Eye (tissue), 1 donor: Measurements from ENCODE around the gene PRRT1B.

Experiments used
- DNase-seq: peaks from one replicate; pipeline ENCODE4 v3.0.0-alpha.2; 2015

PRRT1B gene

DNA sequence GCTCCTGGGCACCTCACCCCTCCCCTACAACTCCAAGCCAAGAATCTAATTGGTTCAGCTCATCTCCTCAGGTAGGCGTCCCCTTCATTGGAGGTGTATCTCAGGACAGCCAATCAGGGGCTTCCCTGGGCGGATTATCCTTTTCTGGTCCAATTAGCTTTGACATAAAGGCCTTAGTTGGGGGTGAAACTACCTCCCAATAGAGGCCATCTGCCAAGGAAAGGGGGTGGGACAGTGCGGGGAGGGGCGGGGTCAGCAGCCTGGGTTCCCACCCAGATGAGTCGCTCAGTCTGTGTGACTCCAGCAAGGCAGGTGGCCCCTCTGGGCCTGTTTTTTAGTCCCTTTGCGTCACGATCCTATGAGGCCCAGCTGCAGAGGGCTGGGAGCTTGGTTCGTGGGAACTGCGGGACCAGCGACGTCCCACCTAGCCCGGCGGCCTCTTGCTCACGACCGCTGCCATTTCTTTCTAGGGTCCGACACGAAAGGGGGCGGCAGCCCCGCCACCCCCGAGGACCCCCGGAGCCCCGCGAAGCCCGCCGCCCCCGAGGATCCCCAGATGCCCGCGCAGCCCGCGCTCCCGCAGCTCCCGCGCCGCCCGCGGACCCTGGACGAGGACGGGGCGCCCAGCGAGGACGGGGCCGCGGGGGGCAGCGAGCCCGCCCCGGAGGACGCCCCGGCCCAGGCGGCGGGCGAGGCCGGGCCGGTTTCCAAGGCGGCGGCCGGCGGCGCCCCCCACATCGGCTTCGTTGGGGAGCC is 8.9 kb downstream of the PRRT1B start:
- DNase-seq = no peak

DNA sequence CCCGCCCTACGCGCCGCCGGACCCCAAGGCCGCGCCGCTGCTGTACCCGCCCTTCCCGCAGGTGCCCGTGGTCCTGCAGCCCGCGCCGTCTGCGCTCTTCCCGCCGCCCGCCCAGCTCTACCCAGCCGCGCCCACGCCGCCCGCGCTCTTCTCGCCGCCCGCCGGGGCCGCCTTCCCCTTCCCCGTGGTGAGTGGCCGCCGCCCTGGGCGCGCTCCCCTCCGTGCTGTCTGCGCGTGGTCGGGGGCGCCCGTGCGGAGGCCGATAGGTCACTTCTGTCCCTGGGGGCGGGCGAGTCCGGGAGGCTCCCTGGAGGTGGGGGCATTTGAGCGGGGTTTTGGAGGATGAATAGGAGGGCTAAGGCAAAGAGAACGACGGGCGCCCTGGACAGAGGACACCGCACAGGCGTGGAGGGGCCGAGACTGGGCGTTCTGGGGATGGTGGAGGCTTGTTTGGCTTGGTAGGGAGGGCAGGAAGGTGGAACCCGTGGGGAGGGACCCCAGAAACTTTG is 9.6 kb downstream of the PRRT1B start:
- DNase-seq = no peak

DNA sequence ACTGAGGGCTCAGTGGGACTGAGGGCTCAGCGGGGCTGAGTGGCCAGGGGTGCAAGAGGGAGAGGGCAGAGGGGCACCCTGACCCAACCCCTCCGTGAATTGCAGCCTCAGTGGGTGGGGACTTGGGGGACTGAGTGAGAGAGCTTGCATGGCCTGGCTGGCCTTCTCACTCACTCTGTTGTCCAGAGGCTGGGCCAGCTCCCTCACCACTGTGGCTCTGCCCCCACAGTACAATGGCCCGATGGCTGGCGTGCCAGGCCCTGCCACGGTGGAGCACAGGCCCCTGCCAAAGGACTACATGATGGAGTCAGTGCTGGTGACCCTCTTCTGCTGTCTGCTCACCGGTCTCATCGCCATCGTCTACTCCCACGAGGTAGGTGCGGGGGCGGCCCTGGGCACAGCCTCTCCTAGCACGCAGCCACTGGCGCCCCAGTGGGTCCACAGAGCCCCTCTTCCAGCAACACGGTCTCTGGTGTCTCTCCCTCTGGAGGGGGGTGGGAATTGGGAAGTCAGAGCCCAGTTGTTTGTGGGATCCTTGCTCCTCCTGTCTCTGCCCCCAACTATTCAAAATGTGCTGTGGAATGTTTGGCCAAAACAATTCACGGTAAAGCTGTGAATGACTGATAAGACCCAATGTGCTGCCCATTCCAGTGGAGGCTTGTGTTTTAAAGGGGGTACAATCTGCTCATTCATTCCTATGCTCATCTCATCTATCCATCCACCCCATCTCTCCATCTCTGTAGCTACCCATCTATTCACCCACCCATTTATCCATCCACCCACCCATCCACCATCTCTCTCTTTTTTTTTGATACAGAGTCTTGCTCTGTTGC is 10.7 kb downstream of the PRRT1B start:
- DNase-seq = no peak

DNA sequence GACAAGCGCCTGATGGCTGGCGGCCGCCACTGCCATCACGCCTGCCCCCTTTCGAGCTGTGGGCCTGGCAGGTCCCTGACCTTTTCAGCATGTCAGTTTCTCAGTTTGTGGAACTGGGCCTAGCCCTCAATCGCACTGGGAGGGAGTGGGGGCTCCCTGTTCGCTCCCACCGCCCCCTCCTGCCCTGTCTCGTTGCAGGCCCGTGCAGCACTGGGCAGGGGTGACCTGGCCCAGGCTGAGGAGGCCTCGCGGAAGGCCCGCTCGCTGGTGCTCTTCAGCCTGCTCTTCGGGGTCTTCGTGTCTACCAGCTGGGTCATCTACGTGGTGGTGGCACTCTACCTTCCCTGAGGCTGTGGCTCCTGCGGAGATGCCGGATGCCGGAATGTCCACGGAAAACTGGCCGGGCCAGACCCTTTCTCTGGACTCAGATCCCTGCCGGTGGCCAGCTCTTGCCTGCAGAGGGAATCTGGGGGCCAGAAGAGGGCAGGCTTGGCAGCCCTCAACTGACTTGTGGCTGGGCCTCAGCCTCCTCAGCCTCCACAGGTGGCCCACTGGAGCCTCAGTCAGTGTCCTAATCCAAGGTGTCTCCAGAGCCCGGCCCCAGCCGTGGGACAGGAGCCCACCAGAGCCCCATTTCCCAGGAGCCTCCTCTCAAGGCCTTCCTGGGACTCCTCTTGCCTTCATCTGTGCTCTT is 12.7 kb downstream of the PRRT1B start:
- DNase-seq = no peak

DNA sequence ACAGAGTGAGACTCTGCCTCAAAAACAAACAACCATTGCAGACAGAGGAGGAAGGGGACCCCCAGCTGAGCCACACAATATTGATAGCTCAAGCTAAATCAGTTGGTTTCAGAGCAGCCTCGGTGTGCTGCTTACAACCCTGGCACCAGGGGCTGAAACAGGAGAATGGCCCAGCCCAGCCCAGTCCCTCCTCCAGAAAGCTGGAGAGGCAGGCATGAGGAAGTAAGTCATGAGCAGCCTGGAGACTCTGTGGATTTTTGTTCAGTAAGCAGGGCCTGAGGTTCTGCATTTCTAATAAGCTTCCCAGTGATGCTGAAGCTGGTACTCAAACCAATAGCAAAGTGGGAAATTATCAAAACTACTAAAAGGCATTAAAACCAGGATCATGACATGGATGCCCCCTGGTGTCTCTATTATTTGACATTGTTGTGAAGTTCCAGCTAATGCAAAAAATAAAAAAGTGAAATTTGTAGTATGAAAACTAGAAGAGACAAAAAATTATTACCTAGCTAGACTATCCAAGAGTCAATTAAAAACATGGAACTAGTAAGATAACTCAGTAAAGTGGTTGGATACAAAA is 14.2 kb downstream of the PRRT1B start:
- no peak for DNase-seq

DNA sequence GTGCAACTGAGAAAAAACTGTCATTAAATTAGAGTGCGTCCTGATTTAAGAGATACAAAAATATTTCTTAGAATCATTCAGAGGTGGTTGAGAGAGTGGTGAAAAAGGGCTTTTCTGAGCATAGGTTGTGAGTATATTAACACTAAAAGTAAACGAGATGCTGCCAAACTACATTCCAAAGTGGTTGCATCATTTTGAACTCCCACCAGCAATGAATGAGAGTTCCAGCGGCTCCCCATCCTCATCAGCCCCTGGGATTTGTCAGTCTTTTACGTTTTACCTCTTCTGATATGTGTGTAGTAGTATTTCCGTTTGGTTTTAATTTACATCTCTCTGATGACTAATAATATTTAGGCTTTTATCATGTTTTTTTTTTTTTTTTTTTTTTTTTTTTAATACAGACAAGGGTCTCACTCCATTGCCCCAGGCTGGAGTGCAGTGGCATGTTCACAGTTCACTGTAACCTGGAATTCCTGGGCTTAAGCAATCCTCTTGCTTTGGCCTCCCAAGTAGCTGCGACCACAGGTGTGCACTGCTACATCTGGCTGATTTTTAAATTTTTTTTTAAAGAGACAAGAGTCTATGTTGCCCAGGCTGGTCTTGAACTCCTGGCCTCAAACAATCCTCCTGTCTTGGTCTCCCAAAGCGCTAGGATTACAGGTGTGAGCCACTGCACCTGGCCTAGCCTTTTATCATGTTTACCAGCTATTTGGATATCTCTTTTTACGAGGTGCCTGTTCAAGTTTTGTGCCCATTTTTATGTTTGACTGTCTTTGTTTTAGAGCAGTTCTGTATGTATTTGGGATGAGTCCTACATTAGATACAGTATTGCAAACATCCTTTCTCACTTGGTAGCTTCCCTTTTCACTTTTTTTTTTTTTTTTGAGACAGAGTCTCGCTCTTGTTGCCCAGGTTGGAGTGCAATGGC is 17.0 kb downstream of the PRRT1B start:
- no peak for DNase-seq

DNA sequence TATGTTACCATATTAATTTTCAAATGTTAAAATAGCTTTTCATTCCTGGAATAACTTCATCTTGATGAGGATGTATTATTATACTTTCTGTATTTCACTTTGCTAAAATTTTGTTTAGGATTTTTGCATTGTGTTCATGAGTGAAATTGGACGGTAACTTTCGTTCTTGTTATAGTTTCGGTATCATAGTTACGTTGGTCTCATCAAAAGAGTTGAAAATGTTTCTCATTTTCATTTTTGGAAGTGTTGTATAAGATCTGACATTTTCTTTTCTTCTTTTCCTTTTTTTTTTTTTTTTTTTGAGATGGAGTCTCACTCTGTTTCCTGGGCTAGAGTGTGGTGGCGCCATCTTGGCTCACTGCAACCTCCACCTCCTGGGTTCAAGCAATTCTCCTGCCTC is 20.0 kb downstream of the PRRT1B start:
- DNase-seq = no peak

DNA sequence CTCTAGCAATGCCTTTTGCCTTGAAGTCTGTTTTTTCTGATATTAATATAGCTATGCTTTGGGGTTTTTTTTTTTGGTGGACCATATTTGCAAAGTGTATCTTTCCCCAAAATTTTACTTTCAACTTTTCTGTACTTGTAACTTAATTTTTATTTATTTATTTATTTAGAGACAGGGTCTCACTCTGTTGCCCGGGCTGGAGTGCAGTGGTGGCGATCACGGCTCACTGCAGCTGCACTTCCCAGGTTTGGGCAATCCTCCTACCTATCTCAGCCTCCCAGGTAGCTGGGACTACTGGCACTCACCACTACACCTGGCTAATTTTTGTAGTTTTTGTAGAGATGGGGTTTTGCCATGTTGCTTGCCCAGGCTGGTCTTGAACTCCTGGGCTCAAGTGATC is 20.8 kb downstream of the PRRT1B start:
- no peak for DNase-seq

DNA sequence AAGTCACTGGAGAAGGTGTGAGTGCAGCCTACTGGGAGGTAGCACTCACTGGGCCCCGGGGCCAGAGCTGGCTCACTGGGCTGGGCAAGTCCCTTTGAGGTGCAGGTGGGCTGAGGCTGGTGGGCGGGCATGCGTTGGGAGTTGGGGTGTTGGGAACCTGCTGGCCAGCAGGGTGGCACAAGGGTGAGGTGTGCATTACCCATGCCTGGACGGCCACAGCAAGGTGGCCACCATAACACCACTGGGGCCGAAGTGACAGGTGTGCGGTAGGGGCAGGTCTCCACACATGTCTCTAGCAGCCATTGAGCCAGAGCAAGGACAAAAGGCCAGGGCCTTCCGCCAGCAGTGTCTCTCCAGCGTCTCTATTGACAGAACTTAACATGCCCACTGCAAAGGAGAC is 22.6 kb downstream of the PRRT1B start:
- DNase-seq = no peak

DNA sequence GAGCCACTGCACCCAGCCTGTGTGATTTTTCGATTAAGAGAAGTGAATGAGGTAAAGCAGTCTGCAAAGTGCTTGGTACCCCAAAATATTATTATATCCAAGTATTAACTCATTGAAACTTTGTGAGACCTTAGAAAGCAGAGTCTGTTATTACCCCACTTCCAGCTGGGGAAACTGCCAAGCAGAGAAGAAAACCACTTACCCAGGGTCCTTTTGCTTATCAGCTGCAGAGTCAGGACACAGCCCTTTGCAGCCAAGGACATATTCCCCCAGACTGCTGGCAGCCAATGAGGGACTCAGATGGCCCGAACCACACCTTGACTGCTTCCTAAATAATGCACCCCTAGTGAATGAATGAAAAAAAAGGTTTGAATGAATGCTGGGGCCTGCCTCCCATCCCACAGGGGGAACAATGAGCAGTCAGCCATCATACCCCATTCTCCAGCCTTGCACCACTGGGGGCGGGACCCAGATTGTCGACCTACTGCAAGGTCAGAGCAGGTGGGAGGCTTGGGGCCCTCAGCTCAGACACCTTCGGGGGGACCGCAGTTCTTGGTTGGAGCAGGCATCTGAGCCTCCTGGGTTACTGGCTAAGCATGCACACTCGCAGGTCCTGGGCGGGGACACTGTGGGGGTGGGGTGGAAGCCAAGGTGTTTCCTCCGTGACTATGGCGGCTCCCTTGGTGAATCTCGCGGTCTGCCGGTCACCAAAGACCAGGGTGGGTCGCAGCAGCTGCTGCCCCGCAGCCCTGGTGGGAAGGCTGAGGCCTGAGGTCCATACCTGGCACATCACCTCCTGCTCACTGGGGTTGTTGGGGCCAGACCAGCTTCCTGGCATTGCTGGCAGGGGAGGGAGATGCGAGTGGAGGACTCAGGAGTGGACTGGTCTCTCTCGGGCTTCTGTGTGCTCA is 29.7 kb downstream of the PRRT1B start:
- DNase-seq = no peak

DNA sequence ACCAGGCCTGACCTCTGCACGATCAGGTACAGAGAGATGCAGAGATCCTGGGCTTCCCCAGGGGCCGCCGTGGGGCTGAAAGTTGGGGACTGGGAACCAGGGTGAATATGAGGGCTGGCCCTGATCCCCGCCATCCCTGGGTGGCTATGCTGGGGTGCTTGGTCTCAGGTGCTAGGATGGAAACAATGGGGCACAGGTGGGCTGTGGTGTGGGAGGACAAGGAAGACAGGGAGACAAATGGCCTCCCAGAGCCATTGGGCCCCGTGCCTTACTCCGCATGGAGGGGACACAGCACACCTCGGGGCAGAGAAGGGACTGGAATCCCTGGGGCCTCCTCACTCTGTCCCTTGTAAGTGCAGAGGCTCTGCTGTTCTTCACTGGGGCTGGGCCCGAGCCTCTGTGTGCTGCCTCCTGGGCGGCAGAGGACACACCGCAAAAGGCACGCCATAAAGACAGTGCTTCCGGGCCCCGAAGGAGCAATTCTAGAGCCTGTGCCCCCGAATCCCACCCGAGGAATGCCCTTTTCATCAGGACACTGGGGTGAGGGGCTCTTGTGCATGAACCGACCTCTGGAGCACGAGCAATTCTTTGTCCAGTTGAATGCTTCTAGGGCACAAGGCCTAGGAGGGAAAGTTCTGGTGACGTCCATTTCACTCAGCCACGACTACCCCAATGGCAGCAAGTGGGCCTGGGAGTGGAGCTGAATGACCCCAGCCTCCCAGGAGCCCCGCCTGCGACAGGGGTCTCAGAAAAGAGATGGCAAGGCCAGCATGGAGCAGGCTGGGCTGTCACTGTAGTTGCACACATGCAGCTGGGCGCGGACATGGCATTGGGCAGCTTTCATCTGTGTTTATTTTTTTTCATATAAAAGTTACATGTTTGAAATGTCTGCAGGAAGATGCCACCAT is 30.9 kb downstream of the PRRT1B start:
- peak; percentile 8 for DNase-seq

DNA sequence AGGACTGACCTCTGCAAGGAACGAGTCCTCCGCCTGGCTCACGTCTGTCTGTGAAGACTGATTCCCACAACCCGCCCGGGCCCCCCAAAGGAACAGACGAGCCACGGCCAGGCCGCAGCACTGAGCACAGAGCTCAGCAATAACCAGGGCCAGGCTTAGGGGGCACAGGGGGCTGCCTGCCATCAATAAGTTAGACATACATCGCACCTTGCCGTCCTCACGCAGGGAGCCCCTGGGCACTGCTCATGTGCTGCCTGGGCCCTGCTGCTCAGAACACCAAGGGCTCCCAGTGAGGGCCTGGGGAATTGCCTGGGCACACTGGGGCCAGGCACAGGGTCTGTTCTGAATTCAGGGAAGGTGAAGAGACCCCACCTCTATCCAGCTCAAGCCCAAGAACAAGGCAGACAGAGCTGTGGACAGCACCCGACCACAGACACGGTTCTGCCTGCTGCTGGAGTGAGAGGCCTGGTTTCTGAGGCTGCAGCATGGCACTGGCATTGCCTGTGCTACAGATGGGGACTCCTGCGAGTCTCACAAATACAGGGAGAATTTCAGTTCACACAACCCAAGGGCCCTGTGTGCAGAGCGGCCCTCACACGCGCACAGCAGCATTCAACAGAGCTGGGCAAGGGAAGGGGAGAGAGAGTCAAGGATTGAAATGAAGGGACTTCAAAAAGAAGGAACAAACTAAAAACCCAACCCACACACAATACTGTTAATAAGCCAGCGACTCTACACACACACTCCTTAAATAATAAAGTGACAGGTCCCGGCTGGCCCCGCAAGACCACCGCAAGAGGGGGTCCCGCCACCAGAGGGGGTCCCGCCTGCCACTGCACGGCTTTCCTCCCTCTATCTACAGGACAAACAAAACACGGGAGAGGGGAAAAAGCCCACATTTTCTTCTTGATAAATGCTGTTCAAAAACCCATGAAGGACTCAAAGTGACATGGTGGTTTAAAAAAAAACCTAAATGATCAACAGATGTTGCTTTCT is 32.0 kb downstream of the PRRT1B start:
- no peak for DNase-seq

DNA sequence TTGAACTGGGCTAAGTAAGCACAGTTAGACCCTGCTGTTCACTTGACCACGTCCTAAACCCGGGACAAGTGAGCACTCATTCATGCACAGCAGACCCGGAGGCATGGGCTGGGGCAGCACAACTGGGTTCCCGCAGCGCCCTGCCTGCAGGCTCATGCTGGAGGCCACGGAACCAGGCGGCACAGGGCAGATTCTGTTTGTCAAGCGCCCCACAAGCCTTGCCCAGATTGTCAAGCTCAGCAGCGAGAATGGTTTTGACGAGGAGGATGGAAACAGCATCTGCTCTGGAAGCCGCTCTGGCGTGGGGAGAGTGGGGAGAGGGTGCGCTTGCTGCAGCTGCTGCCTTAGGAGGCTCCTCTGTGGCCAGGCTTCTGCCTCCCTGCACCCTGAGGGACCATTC is 32.7 kb downstream of the PRRT1B start:
- peak; percentile 91 for DNase-seq

DNA sequence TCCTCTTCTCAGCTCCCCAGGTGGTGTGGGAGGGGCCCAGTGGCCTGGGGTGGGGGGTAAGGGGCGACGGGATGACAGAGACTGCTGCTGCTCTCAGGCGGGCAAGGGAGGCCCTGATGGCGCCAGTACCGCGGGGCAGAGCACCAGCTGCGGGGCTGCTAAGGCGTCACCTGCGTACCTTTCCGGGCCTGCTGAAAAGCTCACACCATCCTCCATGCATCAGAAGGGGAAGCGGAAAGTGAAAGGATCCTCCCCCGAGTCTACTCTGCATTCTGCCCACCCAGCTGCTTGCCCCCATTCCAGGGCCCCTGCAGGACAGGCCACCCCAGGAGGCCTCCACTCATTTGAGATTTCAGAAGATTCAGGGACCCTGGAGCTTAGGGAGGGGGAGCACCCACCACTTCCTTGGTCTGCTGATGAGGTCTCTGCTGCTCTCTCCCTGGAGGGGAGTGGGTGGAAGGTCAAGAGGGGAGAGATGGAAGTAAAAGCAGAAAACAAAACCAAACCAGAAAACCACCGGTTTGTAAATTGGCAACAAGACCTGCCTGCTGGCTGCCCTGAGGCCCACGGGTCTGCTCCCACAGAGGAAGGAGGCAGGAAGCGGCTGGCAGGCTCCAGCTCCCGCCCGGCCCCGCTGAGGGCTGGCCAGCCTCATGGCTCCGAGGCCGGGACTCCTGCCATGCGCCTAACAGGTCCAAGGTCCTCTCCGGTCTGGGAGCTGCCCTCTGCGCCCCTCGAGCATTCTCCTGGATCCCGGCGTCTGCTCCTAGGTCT is 33.6 kb downstream of the PRRT1B start:
- DNase-seq = peak; percentile 39

DNA sequence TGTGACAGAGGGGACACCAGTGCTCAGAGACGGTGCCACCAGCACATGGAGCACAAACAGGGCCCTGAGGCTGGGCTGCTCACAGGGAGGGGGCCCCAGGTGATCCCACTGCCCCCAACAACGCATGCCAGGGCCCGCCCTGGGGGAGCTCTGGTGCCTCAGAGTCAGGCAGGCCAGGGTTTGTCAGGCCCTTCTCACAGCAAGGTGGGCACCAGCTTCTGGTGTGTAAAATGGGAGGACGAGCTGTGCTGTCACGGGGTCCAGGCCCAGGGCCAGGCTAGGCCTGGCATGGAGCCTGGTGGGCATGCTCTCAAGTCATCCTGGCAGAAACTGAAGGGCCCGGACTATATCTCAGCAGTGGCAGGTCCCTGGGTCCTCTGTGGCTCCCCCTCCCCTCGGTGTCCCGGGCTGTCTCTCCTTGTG is 34.5 kb downstream of the PRRT1B start:
- no peak for DNase-seq

DNA sequence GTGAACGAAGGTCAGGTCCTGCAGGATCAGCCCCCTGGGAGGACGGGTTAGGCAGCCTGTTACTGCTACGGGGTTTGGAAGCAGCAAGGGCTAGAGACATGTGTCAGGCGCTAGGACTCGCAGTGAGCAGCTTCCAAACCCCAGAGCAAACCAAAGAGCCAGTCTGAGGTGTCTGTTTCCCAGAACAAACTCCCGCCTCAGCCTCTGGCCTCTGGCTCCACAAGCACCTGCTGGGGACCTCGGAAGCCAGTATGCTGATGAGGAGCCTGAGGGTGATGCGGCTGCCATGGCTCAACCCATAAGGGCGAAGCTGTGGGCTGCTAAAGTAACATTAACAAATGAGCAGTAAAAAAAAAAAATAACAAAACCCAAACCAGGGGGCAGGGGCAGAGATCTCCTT is 35.0 kb downstream of the PRRT1B start:
- DNase-seq = peak; percentile 8

DNA sequence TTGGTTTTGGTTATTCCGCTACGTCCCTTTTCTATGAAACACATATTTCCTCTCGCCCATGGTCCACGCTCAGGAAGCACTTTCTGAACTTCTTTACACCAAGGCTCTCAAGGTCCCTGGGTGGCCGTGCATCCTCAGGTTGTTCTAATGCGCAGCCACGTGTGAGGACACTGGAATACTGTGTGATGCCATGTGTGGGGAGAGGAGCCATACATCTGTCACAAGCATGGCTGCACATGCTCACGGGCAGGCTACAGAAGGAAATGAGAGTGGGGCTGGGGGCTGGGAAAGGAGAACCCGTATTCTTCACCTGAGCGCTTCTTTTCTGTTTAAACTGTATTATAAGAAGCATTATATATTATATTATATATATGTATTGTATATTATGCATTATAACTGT is 36.7 kb downstream of the PRRT1B start:
- DNase-seq = no peak
